Epidermal melanocyte (primary cell): ENCODE results near the gene MFSD12.

ENCODE experiments used
- DNase-seq: peaks from one replicate; pipeline ENCODE4 v3.0.0; 2011; ENCODE audit warnings: low spot score; ENCODE audit not compliant: insufficient read length

MFSD12 gene

GRCh38 chr19:3557461-3558248, at the start of gene MFSD12:
TSS of gene MFSD12 (minus strand) at chr19:3557586. CDS start at chr19:3557403, 183 bp downstream.
- DNase-seq, result peak; percentile 99

- peak; percentile 98 for DNase-seq
Measured at GRCh38 chr19:3606690-3607289, 49.4 kb upstream of the MFSD12 start, which contains the start of gene TBXA2R. TSS of gene TBXA2R (minus strand) at chr19:3606875. CDS start at chr19:3600634, 6,241 bp downstream.

GRCh38 chr19:3606174-3606689, 48.8 kb upstream of the MFSD12 start:
- DNase-seq, result no peak

GRCh38 chr19:3605770-3606169, 48.4 kb upstream of the MFSD12 start:
- no peak for DNase-seq

GRCh38 chr19:3605361-3605760, 48.0 kb upstream of the MFSD12 start:
- DNase-seq, result no peak

- no peak for DNase-seq
Measured at GRCh38 chr19:3604987-3605343, 47.6 kb upstream of the MFSD12 start.

GRCh38 chr19:3604227-3604986, 47.0 kb upstream of the MFSD12 start:
- DNase-seq, result no peak

GRCh38 chr19:3603121-3603811, 45.9 kb upstream of the MFSD12 start:
- no peak for DNase-seq

GRCh38 chr19:3601021-3601420, 43.6 kb upstream of the MFSD12 start:
- no peak for DNase-seq

GRCh38 chr19:3599776-3600187, 42.4 kb upstream of the MFSD12 start:
- DNase-seq, result no peak

GRCh38 chr19:3595521-3596061, 38.2 kb upstream of the MFSD12 start:
- no peak for DNase-seq

- no peak for DNase-seq
Measured at GRCh38 chr19:3593156-3593555, 35.8 kb upstream of the MFSD12 start.

GRCh38 chr19:3591876-3592613, 34.7 kb upstream of the MFSD12 start:
- no peak for DNase-seq

GRCh38 chr19:3590991-3591659, 33.7 kb upstream of the MFSD12 start:
- DNase-seq, result no peak

- no peak for DNase-seq
Measured at GRCh38 chr19:3589949-3590348, 32.6 kb upstream of the MFSD12 start.

GRCh38 chr19:3589439-3589838, 32.1 kb upstream of the MFSD12 start:
- DNase-seq, result no peak

GRCh38 chr19:3586707-3587346, 29.4 kb upstream of the MFSD12 start:
- no peak for DNase-seq

- no peak for DNase-seq
Measured at GRCh38 chr19:3586127-3586626, 28.8 kb upstream of the MFSD12 start.
